ENCODE measurements around the gene NHEJ1.

DNA sequence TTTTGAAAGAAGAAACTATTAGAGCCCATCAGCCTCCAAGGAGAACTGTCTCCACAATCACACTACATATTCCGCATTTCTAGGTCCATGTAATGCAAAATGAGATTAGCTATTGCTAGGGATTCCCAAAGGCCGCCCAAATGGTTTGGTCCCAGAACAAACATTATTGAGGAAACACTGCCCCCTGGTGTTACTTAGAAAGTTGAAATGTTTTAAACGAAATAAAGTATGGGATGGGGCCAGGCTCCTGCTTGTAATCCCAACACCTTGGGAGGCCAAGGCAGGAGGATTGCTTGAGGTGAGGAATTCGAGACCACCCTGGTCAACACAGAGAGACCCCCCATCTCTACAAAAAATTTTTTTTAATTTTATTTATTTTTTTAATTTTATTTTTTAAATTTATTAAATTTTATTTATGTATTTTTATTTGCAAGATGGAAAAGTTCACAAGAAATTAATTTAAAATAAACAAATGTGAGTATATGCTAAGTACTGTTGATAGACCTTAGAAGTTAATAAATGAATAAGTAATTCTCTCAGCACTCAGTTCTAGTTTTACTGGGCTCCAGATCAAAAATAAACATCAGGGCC, 5.5 kb downstream of the NHEJ1 start:
- TF ChIP-seq SALL1 (CRISPR knock-in tag; IDR thresholded peaks at IDR 0.05) (no peak), ERF (CRISPR knock-in tag; IDR thresholded peaks at IDR 0.05) (0 out of 2 replicates have a peak, but pooled peaks have one; percentile 26), ATF2 (CRISPR knock-in tag; IDR thresholded peaks at IDR 0.05) (no peak), ZBTB49 (CRISPR knock-in tag; IDR thresholded peaks at IDR 0.05; ENCODE audit: borderline replicate concordance) (no peak), ZNF253 (CRISPR knock-in tag; IDR thresholded peaks at IDR 0.05; ENCODE audit: borderline replicate concordance) (no peak), ZNF33A (CRISPR knock-in tag; IDR thresholded peaks at IDR 0.05; ENCODE audit: borderline replicate concordance) (no peak), EZH2 (conservative IDR thresholded peaks at IDR 0.05; ENCODE audit: low read depth, low read length) (no peak), GFI1 (CRISPR knock-in tag; IDR thresholded peaks at IDR 0.05; ENCODE audit: borderline replicate concordance) (no peak), GLI4 (CRISPR knock-in tag; IDR thresholded peaks at IDR 0.05; ENCODE audit: borderline replicate concordance) (no peak)

Data from HepG2 (cell line).